Astrocyte (in vitro differentiated cells and primary cell): Measurements from ENCODE around the gene AFAP1L2. TPM values are rescaled to one million over a fixed set of nuclear protein-coding genes. Genes with fewer than 3 reads are reported as not detected.

Experiments
- DNase-seq: peaks from one replicate; pipeline ENCODE4 v3.0.0-alpha.2; 2010; ENCODE audit warnings: low read depth
- FAIRE-seq: peaks from 2 replicates; lab custom pipeline; 2011; peaks lifted over from hg19 to GRCh38; lab: Jason Lieb, UNC
- H2AFZ ChIP-seq: 2 replicates; pipeline ENCODE4 v1.6.0; 2012; ENCODE audit warnings: low read depth, low read length, inconsistent platforms
- H3K27ac ChIP-seq: 2 replicates; pipeline ENCODE4 v1.5.1; 2011; ENCODE audit warnings: low read depth, low read length, inconsistent platforms
- H3K27me3 ChIP-seq: 2 replicates; pipeline ENCODE4 v1.6.0; 2011; ENCODE audit warnings: low read length, inconsistent platforms; ENCODE audit not compliant: insufficient read depth
- H3K36me3 ChIP-seq: 2 replicates; pipeline ENCODE4 v1.5.1; 2011; ENCODE audit warnings: low read length, inconsistent platforms; ENCODE audit not compliant: insufficient read depth
- H3K4me1 ChIP-seq: 2 replicates; pipeline ENCODE4 v1.5.1; 2011; ENCODE audit warnings: low read length, inconsistent platforms; ENCODE audit not compliant: insufficient read depth
- H3K4me2 ChIP-seq: 2 replicates; pipeline ENCODE4 v1.6.0; 2012; ENCODE audit warnings: low read length, inconsistent platforms
- H3K4me3 ChIP-seq: 2 replicates; pipeline ENCODE4 v1.5.1; 2011; ENCODE audit warnings: low read depth, mild to moderate bottlenecking, low read length, inconsistent platforms; ENCODE audit not compliant: insufficient read depth
- H3K79me2 ChIP-seq: 2 replicates; pipeline ENCODE4 v1.6.0; 2012; ENCODE audit warnings: mild to moderate bottlenecking, low read length, inconsistent platforms; ENCODE audit not compliant: insufficient read depth
- H3K9ac ChIP-seq: 2 replicates; pipeline ENCODE4 v1.6.0; 2012; ENCODE audit warnings: mild to moderate bottlenecking, low read length, inconsistent platforms
- H3K9me3 ChIP-seq: 2 replicates; pipeline ENCODE4 v1.5.1; 2012; ENCODE audit warnings: low read depth, mild to moderate bottlenecking, low read length, inconsistent platforms; ENCODE audit not compliant: insufficient read depth
- H4K20me1 ChIP-seq: 2 replicates; pipeline ENCODE4 v1.6.0; 2012; ENCODE audit warnings: low read length, inconsistent platforms; ENCODE audit not compliant: insufficient read depth
- H3K27ac Mint-ChIP-seq: one replicate; pipeline ENCODE4 v1.8.0; 2021; ENCODE audit warnings: mild to moderate bottlenecking, mixed read lengths; ENCODE audit not compliant: unreplicated experiment
- H3K27me3 Mint-ChIP-seq: one replicate; pipeline ENCODE4 v1.8.0; 2021; ENCODE audit warnings: low read depth, mixed read lengths; ENCODE audit not compliant: unreplicated experiment
- H3K36me3 Mint-ChIP-seq: one replicate; pipeline ENCODE4 v1.8.0; 2021; ENCODE audit warnings: low read depth, mixed read lengths; ENCODE audit not compliant: unreplicated experiment
- H3K4me1 Mint-ChIP-seq: one replicate; pipeline ENCODE4 v1.8.0; 2021; ENCODE audit warnings: low read depth, mixed read lengths; ENCODE audit not compliant: unreplicated experiment
- H3K4me3 Mint-ChIP-seq: one replicate; pipeline ENCODE4 v1.8.0; 2021; ENCODE audit warnings: mild to moderate bottlenecking, moderate library complexity, mixed read lengths; ENCODE audit not compliant: unreplicated experiment
- H3K9me3 Mint-ChIP-seq: one replicate; pipeline ENCODE4 v1.8.0; 2021; ENCODE audit warnings: mild to moderate bottlenecking, mixed read lengths; ENCODE audit not compliant: unreplicated experiment
- CTCF ChIP-seq: IDR thresholded peaks from 2 replicates; pipeline ENCODE4 v1.5.1; 2011; ENCODE audit warnings: low read depth, mild to moderate bottlenecking, inconsistent platforms, low read length, moderate library complexity; ENCODE audit not compliant: insufficient read depth
- EZH2 ChIP-seq: IDR thresholded peaks from 2 replicates; pipeline ENCODE4 v1.6.1; 2012; ENCODE audit warnings: mild to moderate bottlenecking, low read length, inconsistent platforms; ENCODE audit not compliant: insufficient read depth
- total RNA-seq: library from RNA; stranded (reverse); gene quantifications from 2 replicates; pipeline ENCODE4 v1.2.1, GENCODE V29; 2021

The AFAP1L2 gene
- total RNA-seq, 1 donor from 2014 or later = 26.6 TPM

- FAIRE-seq = no peak
- H3K9me3 Mint-ChIP-seq = peaks cover 18% of the 10 kb centered on the region
- TF ChIP-seq EZH2 (no peak), CTCF (no peak)
These were observed 113.2 kb downstream of the AFAP1L2 start for GRCh38 chr10:114291076-114291475.

GRCh38 chr10:114290038-114290437, 114.3 kb downstream of the AFAP1L2 start:
- H3K79me2 ChIP-seq = no peaks in the 10 kb centered on the region
- no peak for TF ChIP-seq CTCF
- TF ChIP-seq EZH2 = no peak
- H3K27me3 ChIP-seq = no peaks in the 10 kb centered on the region
- no peak for DNase-seq
- H3K4me1 Mint-ChIP-seq = no peaks in the 10 kb centered on the region
- no peak overlapping the region for H3K27ac ChIP-seq
- H3K9ac ChIP-seq = no peak overlapping the region
- H3K9me3 Mint-ChIP-seq = peaks cover 10% of the 10 kb centered on the region
- H3K4me2 ChIP-seq = no peak overlapping the region
- no peaks in the 10 kb centered on the region for H3K36me3 ChIP-seq
- no peak overlapping the region for H2AFZ ChIP-seq
- no peak overlapping the region for H3K4me3 Mint-ChIP-seq
- no peak for FAIRE-seq
- peaks cover under 1% of the 10 kb centered on the region for H3K9me3 ChIP-seq
- no peaks in the 10 kb centered on the region for H4K20me1 ChIP-seq
- H3K4me3 ChIP-seq = no peak overlapping the region
- peaks cover 2% of the 10 kb centered on the region for H3K27me3 Mint-ChIP-seq
- H3K36me3 Mint-ChIP-seq = peaks cover 23% of the 10 kb centered on the region
- no peaks in the 10 kb centered on the region for H3K4me1 ChIP-seq
- H3K27ac Mint-ChIP-seq = no peak overlapping the region

More at GRCh38 chr10:114291076-114291475, 113.2 kb downstream of the AFAP1L2 start:
- Mint-ChIP-seq H3K27me3 (no peaks in the 10 kb centered on the region), H3K36me3 (peaks cover 32% of the 10 kb centered on the region), H3K27ac (no peak overlapping the region), H3K4me3 (no peak overlapping the region), H3K4me1 (no peaks in the 10 kb centered on the region)
- no peak overlapping the region for H2AFZ ChIP-seq
- no peaks in the 10 kb centered on the region for H3K36me3 ChIP-seq
- no peak overlapping the region for H3K9ac ChIP-seq
- DNase-seq = no peak
- no peak overlapping the region for H3K4me3 ChIP-seq
- no peaks in the 10 kb centered on the region for H4K20me1 ChIP-seq
- no peaks in the 10 kb centered on the region for H3K79me2 ChIP-seq
- no peak overlapping the region for H3K27ac ChIP-seq
- peaks cover 9% of the 10 kb centered on the region for H3K9me3 ChIP-seq
- no peaks in the 10 kb centered on the region for H3K4me1 ChIP-seq
- H3K4me2 ChIP-seq = no peak overlapping the region
- H3K27me3 ChIP-seq = no peaks in the 10 kb centered on the region

GRCh38 chr10:114289096-114289436, 115.2 kb downstream of the AFAP1L2 start:
- Histone ChIP-seq H3K27me3 (no peaks in the 10 kb centered on the region), H3K79me2 (no peaks in the 10 kb centered on the region), H3K4me3 (no peak overlapping the region), H3K4me2 (no peak overlapping the region), H3K27ac (no peak overlapping the region), H3K9ac (no peak overlapping the region), H4K20me1 (no peaks in the 10 kb centered on the region), H3K4me1 (no peaks in the 10 kb centered on the region), H3K9me3 (no peaks in the 10 kb centered on the region), H3K36me3 (no peaks in the 10 kb centered on the region), H2AFZ (no peak overlapping the region)
- peaks cover 15% of the 10 kb centered on the region for H3K36me3 Mint-ChIP-seq
- H3K4me1 Mint-ChIP-seq = peaks cover 4% of the 10 kb centered on the region
- peaks cover 4% of the 10 kb centered on the region for H3K9me3 Mint-ChIP-seq
- DNase-seq = no peak
- TF ChIP-seq EZH2 = no peak
- H3K4me3 Mint-ChIP-seq = no peak overlapping the region
- FAIRE-seq = no peak
- H3K27me3 Mint-ChIP-seq = peaks cover 2% of the 10 kb centered on the region
- H3K27ac Mint-ChIP-seq = no peak overlapping the region
